Ascending aorta (tissue), 2 donors: Measurements from ENCODE around the gene BPHL. TPM values are rescaled to one million over a fixed set of nuclear protein-coding genes. Genes with fewer than 3 reads are reported as not detected.

Experiments
- DNase-seq, 2 donors: peaks; one replicate each; pipeline ENCODE4 v3.0.0-alpha.2; 2019; ENCODE audit warnings: low spot score in 2 of 2
- H3K27ac ChIP-seq, 2 donors: fragments of 200-600 bp; sonication (generic); one replicate each; pipeline ENCODE4 v1.5.1; 2016 to 2017; ENCODE audit warnings: mild to moderate bottlenecking in 1 of 2
- H3K27me3 ChIP-seq: fragments of 200-600 bp; sonication (generic); one replicate; pipeline ENCODE4 v1.5.1; 2017
- H3K36me3 ChIP-seq, 2 donors: fragments of 200-600 bp; sonication (generic); one replicate each; pipeline ENCODE4 v1.5.1; 2016
- H3K4me1 ChIP-seq, 2 donors: fragments of 200-600 bp; sonication (generic); one replicate each; pipeline ENCODE4 v1.5.1; 2016 to 2017; ENCODE audit warnings: mild to moderate bottlenecking in 1 of 2
- H3K4me3 ChIP-seq, 2 donors: fragments of 200-600 bp; sonication (generic); one replicate each; pipeline ENCODE4 v1.5.1; 2016 to 2017; ENCODE audit warnings: mild to moderate bottlenecking in 1 of 2
- H3K9me3 ChIP-seq, 2 donors: fragments of 200-600 bp; sonication (generic); one replicate each; pipeline ENCODE4 v1.5.1; 2016
- CTCF ChIP-seq, 3 experiments: fragments of 200-600 bp in 2 of 3; fragments of 450-650 bp in 1 of 3; sonication (generic) in 2 of 3; IDR thresholded peaks; one replicate each; pipeline ENCODE4 v1.5.1; 2016 to 2019; ENCODE audit warnings: antibody characterized with exemption in 3 of 3, mild to moderate bottlenecking in 1 of 3, moderate library complexity in 1 of 3
- intact Hi-C: fragments of 100-400 bp; cut with DNase I; formaldehyde crosslinking; loops from one replicate; pipeline ENCODE4 v1.15.1; 2023
- total RNA-seq: library from RNA; depleted of rRNA; stranded (reverse); fragments of >200 nt; gene quantifications from one replicate; pipeline ENCODE4 v1.1.0, GENCODE V29; 2016

The BPHL gene
- total RNA-seq, 1 donor from 2014 or later: 7.7 TPM

GRCh38 chr6:3119040-3119723 lies 671 bp downstream of the BPHL start:
- Histone ChIP-seq H3K9me3 (no peaks in the 10 kb centered on the region), H3K4me1 (peaks cover 0 to 5% of the 10 kb centered on the region in 2 donors), H3K36me3 (peaks cover 5 to 7% of the 10 kb centered on the region in 2 donors), H3K27ac (peak overlapping the region; percentile 81 to 93), H3K27me3 (no peaks in the 10 kb centered on the region), H3K4me3 (peak overlapping the region; percentile 75 to 84)
- intact Hi-C loops: loop anchor here (2.0 to 10.0 kb wide), 4 partner anchors 38 to 896 kb away; partner anchors contain the start of genes NQO2 and TUBB2A
- TF ChIP-seq CTCF (IDR thresholded peaks at IDR 0.05): no peak
- no peak for DNase-seq

- no peaks in the 10 kb centered on the region for H3K36me3 ChIP-seq
- no peaks in the 10 kb centered on the region for H3K9me3 ChIP-seq
- H3K27me3 ChIP-seq: no peaks in the 10 kb centered on the region
- H3K4me3 ChIP-seq: no peak overlapping the region
- DNase-seq: no peak
- no peak for TF ChIP-seq CTCF (IDR thresholded peaks at IDR 0.05)
- intact Hi-C loops: loop anchor here (10.0 kb wide), 2 partner anchors 234 to 874 kb away; no protein-coding TSS in a partner anchor
- no peak overlapping the region for H3K27ac ChIP-seq
- H3K4me1 ChIP-seq: peaks cover 0 to 5% of the 10 kb centered on the region in 2 donors
Observed at GRCh38 chr6:3120765-3121089, 2.2 kb downstream of the BPHL start.

GRCh38 chr6:3122823-3123182 lies 4.3 kb downstream of the BPHL start:
- DNase-seq: no peak
- Histone ChIP-seq H3K27ac (no peak overlapping the region), H3K27me3 (no peaks in the 10 kb centered on the region), H3K36me3 (no peaks in the 10 kb centered on the region), H3K4me3 (no peak overlapping the region), H3K9me3 (no peaks in the 10 kb centered on the region), H3K4me1 (peaks cover 0 to 5% of the 10 kb centered on the region in 2 donors)
- intact Hi-C loops: loop anchor here (10.0 kb wide), 2 partner anchors 232 to 872 kb away; no protein-coding TSS in a partner anchor
- no peak for TF ChIP-seq CTCF (IDR thresholded peaks at IDR 0.05)

GRCh38 chr6:3124667-3125066 lies 6.2 kb downstream of the BPHL start:
- DNase-seq: no peak
- H3K4me3 ChIP-seq: no peak overlapping the region
- intact Hi-C loops: loop anchor here (10.0 kb wide), 2 partner anchors 230 to 870 kb away; no protein-coding TSS in a partner anchor
- H3K27ac ChIP-seq: no peak overlapping the region
- peaks cover 8 to 10% of the 10 kb centered on the region in 2 donors for H3K36me3 ChIP-seq
- H3K27me3 ChIP-seq: no peaks in the 10 kb centered on the region
- TF ChIP-seq CTCF (IDR thresholded peaks at IDR 0.05): no peak
- no peaks in the 10 kb centered on the region for H3K4me1 ChIP-seq
- no peaks in the 10 kb centered on the region for H3K9me3 ChIP-seq

- H3K9me3 ChIP-seq: no peaks in the 10 kb centered on the region
- H3K27ac ChIP-seq: no peak overlapping the region
- H3K4me3 ChIP-seq: no peak overlapping the region
- H3K4me1 ChIP-seq: no peaks in the 10 kb centered on the region
- DNase-seq: no peak
- H3K27me3 ChIP-seq: no peaks in the 10 kb centered on the region
- TF ChIP-seq CTCF (IDR thresholded peaks at IDR 0.05): no peak
- intact Hi-C loops: loop anchor here (1.0 to 10.0 kb wide), 5 partner anchors 31 to 869 kb away; partner anchors contain the start of genes PSMG4 and TUBB2A
- H3K36me3 ChIP-seq: peaks cover 19% of the 10 kb centered on the region in 2 donors
Observed at GRCh38 chr6:3125815-3126214, 7.3 kb downstream of the BPHL start.
